Fibroblast of lung (primary cell): ENCODE measurements around the gene PPP1R18. TPM values are rescaled to one million over a fixed set of nuclear protein-coding genes. Genes with fewer than 3 reads are reported as not detected.

ENCODE experiments used
- DNase-seq, 2 donors: peaks; one replicate each; pipeline versions ENCODE4 v3.0.0 to v3.0.0-alpha.2; 2010; ENCODE audit warnings: low read depth in 2 of 2
- H2AFZ ChIP-seq: 2 replicates; pipeline ENCODE4 v1.5.1; 2012; ENCODE audit warnings: low read length, control low read depth, inconsistent platforms
- H3K27ac ChIP-seq: 2 replicates; pipeline ENCODE4 v1.5.1; 2011; ENCODE audit warnings: low read length, control low read depth; ENCODE audit not compliant: insufficient read depth
- H3K27me3 ChIP-seq: 2 replicates; pipeline ENCODE4 v1.5.1; 2011; ENCODE audit warnings: mild to moderate bottlenecking, low read length; ENCODE audit not compliant: control insufficient read depth, insufficient read depth
- H3K36me3 ChIP-seq: 2 replicates; pipeline ENCODE4 v1.5.1; 2011; ENCODE audit warnings: low read length; ENCODE audit not compliant: control insufficient read depth, insufficient read depth
- H3K4me1 ChIP-seq: 2 replicates; pipeline ENCODE4 v1.5.1; 2011; ENCODE audit warnings: low read length; ENCODE audit not compliant: control insufficient read depth, insufficient read depth; ENCODE audit errors: extremely low read depth
- H3K4me2 ChIP-seq: 2 replicates; pipeline ENCODE4 v1.5.1; 2011; ENCODE audit warnings: low read length, control low read depth; ENCODE audit not compliant: insufficient read depth; ENCODE audit errors: extremely low read depth
- H3K4me3 ChIP-seq, 4 experiments: fragments of 200-600 bp in 1 of 4; sonication (generic) in 1 of 4; replicated peaks in 1 of 4; 2 replicates each; pipeline ENCODE4 v1.5.1; 2011 to 2016; ENCODE audit warnings: low read length in 4 of 4, low read depth in 3 of 4, mild to moderate bottlenecking in 3 of 4, control low read depth in 2 of 4, inconsistent platforms in 1 of 4, mixed read lengths in 1 of 4; ENCODE audit not compliant: insufficient read depth in 1 of 4; ENCODE audit errors: control extremely low read depth in 1 of 4
- H3K79me2 ChIP-seq: 2 replicates; pipeline ENCODE4 v1.5.1; 2012; ENCODE audit warnings: mild to moderate bottlenecking, low read length, inconsistent platforms; ENCODE audit not compliant: control insufficient read depth, insufficient read depth
- H3K9ac ChIP-seq: 2 replicates; pipeline ENCODE4 v1.5.1; 2011; ENCODE audit warnings: mild to moderate bottlenecking, low read length, control low read depth; ENCODE audit not compliant: insufficient read depth
- H3K9me3 ChIP-seq: 2 replicates; pipeline ENCODE4 v1.5.1; 2012; ENCODE audit warnings: low read depth, low read length; ENCODE audit not compliant: control insufficient read depth, insufficient read depth
- H4K20me1 ChIP-seq: 2 replicates; pipeline ENCODE4 v1.5.1; 2011; ENCODE audit warnings: low read length; ENCODE audit not compliant: control insufficient read depth, insufficient read depth; ENCODE audit errors: extremely low read depth
- EZH2 ChIP-seq: IDR thresholded peaks from 2 replicates; pipeline ENCODE4 v1.5.1; 2012; ENCODE audit warnings: low read length, control low read depth, mild to moderate bottlenecking; ENCODE audit errors: missing control alignments
- polyA plus RNA-seq, 2 donors: library from polyadenylated mRNA; depleted of rRNA in 1 of 2; stranded (reverse) in 1 of 2; unstranded in 1 of 2; fragments of >200 nt; gene quantifications; 2 replicates each; pipeline ENCODE4 v1.2.1, GENCODE V29; 2011 to 2012; ENCODE audit warnings: missing spikeins in 1 of 2
- total RNA-seq: library from RNA; depleted of rRNA; stranded (reverse); fragments of >200 nt; gene quantifications from 2 replicates; pipeline ENCODE4 v1.2.1, GENCODE V29; 2014
- TF ChIP-seq, protein P1 (sequence below), 2 donors: IDR thresholded peaks in 1 of 2; conservative IDR thresholded peaks in 1 of 2; 1 replicate in 1 of 2; 2 replicates in 1 of 2; pipeline ENCODE4 v1.5.1; 2011 to 2012; ENCODE audit warnings: low read length in 2 of 2, control low read depth in 1 of 2, inconsistent platforms in 1 of 2, low read depth in 1 of 2, mild to moderate bottlenecking in 1 of 2

The PPP1R18 gene
- total and polyA plus RNA-seq, 2 donors (not counting 1 experiment from before 2014, with no cell fraction given): 63.4 to 92.6 TPM

DNA sequence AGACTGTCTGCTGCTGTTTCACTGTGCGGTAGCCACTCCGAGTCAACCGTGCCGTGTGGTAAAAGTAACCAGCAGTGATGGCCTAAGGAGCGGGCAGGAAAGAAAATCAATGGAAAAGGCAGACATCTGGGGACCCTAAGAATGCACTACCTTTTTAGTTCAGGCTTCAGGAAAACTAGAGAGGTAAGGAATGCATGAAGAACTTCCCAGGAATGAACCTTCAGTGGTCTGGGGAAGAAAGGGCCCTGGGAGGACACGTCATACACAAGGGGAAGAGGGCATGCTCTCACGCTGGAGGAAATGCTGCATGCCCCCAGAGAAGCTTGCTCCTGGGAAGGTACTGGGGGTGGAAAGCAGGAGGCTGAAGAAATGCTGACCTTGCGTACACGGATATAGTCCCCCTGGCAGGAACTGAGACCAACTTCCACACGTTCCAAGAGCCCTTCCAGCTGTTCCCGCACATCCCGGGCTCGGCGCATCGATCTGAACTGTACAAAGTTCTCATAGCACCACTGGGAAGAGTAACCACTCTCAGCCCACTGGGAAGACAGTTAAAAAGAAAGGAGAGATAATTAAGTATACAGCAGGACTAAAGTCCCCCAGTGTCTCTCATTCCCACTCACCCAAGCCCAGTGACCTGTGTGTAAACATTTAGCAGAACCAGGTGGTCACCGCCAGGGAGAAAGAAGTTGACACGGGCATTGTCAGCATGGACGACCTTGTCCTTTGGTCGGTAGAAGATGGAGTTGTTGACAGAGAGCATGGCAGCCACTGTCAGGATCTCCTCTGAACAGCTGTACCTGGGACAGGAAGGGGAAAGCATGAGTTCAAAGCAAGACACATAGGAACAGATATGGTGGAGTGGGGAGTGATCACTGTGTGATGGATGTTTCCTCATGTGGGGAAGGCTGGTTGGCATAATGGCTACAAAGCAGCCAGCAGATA lies 31.4 kb downstream of the PPP1R18 start:
- Histone ChIP-seq H3K9ac (no peak overlapping the region), H3K27me3 (no peaks in the 10 kb centered on the region), H3K79me2 (no peaks in the 10 kb centered on the region), H3K9me3 (no peaks in the 10 kb centered on the region), H3K4me3 (no peak overlapping the region), H3K27ac (no peak overlapping the region), H3K36me3 (peaks cover 13% of the 10 kb centered on the region), H3K4me1 (no peaks in the 10 kb centered on the region), H3K4me2 (no peak overlapping the region), H2AFZ (no peak overlapping the region), H4K20me1 (no peaks in the 10 kb centered on the region)
- peak in 1 of 2 donors; percentile 8 for DNase-seq
- no peak for TF ChIP-seq EZH2
- TF ChIP-seq, protein P1, sequence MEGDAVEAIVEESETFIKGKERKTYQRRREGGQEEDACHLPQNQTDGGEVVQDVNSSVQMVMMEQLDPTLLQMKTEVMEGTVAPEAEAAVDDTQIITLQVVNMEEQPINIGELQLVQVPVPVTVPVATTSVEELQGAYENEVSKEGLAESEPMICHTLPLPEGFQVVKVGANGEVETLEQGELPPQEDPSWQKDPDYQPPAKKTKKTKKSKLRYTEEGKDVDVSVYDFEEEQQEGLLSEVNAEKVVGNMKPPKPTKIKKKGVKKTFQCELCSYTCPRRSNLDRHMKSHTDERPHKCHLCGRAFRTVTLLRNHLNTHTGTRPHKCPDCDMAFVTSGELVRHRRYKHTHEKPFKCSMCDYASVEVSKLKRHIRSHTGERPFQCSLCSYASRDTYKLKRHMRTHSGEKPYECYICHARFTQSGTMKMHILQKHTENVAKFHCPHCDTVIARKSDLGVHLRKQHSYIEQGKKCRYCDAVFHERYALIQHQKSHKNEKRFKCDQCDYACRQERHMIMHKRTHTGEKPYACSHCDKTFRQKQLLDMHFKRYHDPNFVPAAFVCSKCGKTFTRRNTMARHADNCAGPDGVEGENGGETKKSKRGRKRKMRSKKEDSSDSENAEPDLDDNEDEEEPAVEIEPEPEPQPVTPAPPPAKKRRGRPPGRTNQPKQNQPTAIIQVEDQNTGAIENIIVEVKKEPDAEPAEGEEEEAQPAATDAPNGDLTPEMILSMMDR (conservative IDR thresholded peaks at IDR 0.05 in 1 of 2, IDR thresholded peaks at IDR 0.05 in 1 of 2; ENCODE audit: low read depth in 1 of 2, low read length in 2 of 2): no peak

DNA sequence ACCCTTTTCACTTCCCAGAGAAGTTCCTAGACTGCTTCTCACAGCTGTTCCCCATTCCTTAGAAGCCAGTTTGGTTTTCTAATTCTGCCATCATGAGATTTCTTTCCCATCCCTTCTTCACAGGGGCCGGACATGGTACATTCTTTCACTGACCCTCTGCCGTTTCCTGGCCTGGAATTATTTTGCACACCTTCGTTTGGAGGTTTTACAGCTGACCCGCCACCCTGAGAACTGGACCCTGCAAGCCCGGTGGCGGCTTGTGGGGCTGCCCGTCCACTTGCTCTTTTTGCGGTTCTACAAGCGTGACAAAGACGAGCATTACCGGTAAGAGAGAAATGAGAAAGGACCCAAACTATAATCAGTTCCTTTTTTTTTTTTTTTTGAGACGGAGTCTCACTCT lies 35.3 kb downstream of the PPP1R18 start:
- Histone ChIP-seq H3K79me2 (peaks cover 11% of the 10 kb centered on the region), H2AFZ (no peak overlapping the region), H3K4me1 (peaks cover 4% of the 10 kb centered on the region), H3K27ac (no peak overlapping the region), H4K20me1 (no peaks in the 10 kb centered on the region), H3K9me3 (no peaks in the 10 kb centered on the region), H3K4me3 (no peak overlapping the region), H3K36me3 (peaks cover 3% of the 10 kb centered on the region), H3K4me2 (no peak overlapping the region), H3K9ac (no peak overlapping the region), H3K27me3 (no peaks in the 10 kb centered on the region)
- TF ChIP-seq, protein P1 (conservative IDR thresholded peaks at IDR 0.05 in 1 of 2, IDR thresholded peaks at IDR 0.05 in 1 of 2; ENCODE audit: low read depth in 1 of 2, low read length in 2 of 2): no peak
- TF ChIP-seq EZH2: no peak
- DNase-seq: no peak

DNA sequence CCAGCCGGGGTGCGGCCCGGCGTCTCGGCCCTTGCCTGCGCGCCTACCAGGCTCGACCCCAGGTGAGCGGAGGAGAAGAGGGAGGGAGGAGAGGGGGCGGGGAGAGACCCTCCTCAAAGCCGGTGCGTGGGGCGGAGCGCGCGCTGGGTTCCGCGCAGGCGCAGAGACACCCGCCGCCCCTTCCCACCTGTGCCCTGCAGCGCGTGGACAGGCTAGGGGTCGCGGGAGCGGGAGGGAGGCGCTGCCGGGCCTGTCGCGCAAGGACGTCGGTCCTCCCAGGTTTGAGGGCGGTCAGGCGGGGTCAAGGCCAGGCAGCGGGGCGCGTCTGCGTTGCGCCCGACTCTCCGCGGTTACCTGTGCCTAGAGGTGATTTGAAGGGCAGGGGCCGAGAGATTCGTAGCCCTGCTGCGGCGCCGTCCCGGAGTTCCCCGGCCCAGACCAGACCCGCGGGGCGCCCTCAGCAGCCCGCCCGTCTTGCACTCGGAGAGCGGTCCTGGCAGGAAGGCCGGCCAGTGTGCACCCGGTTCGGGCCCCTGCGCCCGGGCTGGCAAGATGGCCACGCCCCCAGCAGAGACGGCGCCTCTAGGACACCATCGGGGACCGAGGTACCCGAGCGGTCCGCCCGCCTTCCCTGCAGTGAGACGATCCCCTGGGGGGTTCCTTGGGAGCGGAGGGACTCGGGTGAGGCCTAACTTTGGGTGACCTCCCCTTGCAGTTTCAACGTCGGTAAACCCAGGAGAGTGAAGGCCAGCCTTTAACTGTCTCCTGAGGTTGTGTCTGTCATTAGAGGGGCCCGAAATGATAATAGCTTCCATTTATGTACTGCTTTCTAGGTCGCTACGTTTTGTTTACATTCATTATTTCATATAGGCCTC lies 39.0 kb downstream of the PPP1R18 start:
- Histone ChIP-seq H3K27ac (peak overlapping the region; percentile 72), H3K4me3 (peak overlapping the region; percentile 82 to 97 (median 96)), H3K27me3 (no peaks in the 10 kb centered on the region), H3K36me3 (peaks cover 2% of the 10 kb centered on the region), H3K4me2 (peak overlapping the region; percentile 83), H3K9me3 (no peaks in the 10 kb centered on the region), H3K79me2 (peaks cover 11% of the 10 kb centered on the region), H3K9ac (peak overlapping the region; percentile 80), H2AFZ (peak overlapping the region; percentile 85), H3K4me1 (peaks cover 4% of the 10 kb centered on the region), H4K20me1 (no peaks in the 10 kb centered on the region)
- TF ChIP-seq, protein P1 (conservative IDR thresholded peaks at IDR 0.05 in 1 of 2, IDR thresholded peaks at IDR 0.05 in 1 of 2; ENCODE audit: low read depth in 1 of 2, low read length in 2 of 2): no peak
- no peak for TF ChIP-seq EZH2
- DNase-seq: peak; percentile 34 to 37
